OCI-LY1 (cell line): Measurements from ENCODE around the gene DDI2.
A peak's percentile ranks its signal among the peaks of the same experiment; 100 is the strongest.

Experiments
- H2AFZ ChIP-seq: fragments of 200-600 bp; sonication (generic), shearing (Covaris generic); 2 replicates; pipeline ENCODE4 v1.6.0; 2014; ENCODE audit warnings: antibody characterized with exemption, mild to moderate bottlenecking, low read length
- H3F3A ChIP-seq: fragments of 200-600 bp; sonication (generic), shearing (Covaris generic); 2 replicates; pipeline ENCODE4 v1.6.0; 2014; ENCODE audit warnings: mild to moderate bottlenecking, antibody characterized with exemption, low read length, moderate library complexity; ENCODE audit not compliant: insufficient read depth
- H3K27ac ChIP-seq: fragments of 200-600 bp; sonication (generic); 2 replicates; pipeline ENCODE4 v1.5.1; 2014; ENCODE audit warnings: low read length, mixed run types, mild to moderate bottlenecking, low read depth; ENCODE audit not compliant: poor library complexity, severe bottlenecking
- H3K27me3 ChIP-seq: fragments of 200-600 bp; sonication (generic); 2 replicates; pipeline ENCODE4 v1.6.0; 2014; ENCODE audit warnings: antibody characterized with exemption, mild to moderate bottlenecking, low read length, moderate library complexity; ENCODE audit not compliant: insufficient read depth
- H3K36me3 ChIP-seq: fragments of 200-600 bp; sonication (generic); 2 replicates; pipeline ENCODE4 v1.6.1; 2014; ENCODE audit warnings: mild to moderate bottlenecking, antibody characterized with exemption, low read length, moderate library complexity, mixed read lengths; ENCODE audit not compliant: insufficient read depth
- H3K4me1 ChIP-seq: fragments of 200-600 bp; sonication (generic); 2 replicates; pipeline ENCODE4 v1.5.1; 2014; ENCODE audit warnings: mild to moderate bottlenecking, low read length, moderate library complexity; ENCODE audit not compliant: insufficient read depth, severe bottlenecking
- H3K4me2 ChIP-seq: fragments of 200-600 bp; sonication (generic), shearing (Covaris generic); 2 replicates; pipeline ENCODE4 v1.6.1; 2014; ENCODE audit warnings: low read length
- H3K4me3 ChIP-seq: fragments of 200-600 bp; sonication (generic); 2 replicates; pipeline ENCODE4 v1.5.1; 2014; ENCODE audit warnings: low read length, low read depth, mild to moderate bottlenecking, mixed read lengths; ENCODE audit not compliant: poor library complexity, severe bottlenecking
- H3K79me2 ChIP-seq: fragments of 200-600 bp; shearing (Covaris generic); 2 replicates; pipeline ENCODE4 v1.6.1; 2016; ENCODE audit warnings: mixed run types, low read length, mixed read lengths; ENCODE audit not compliant: insufficient read depth
- H3K9ac ChIP-seq: fragments of 200-600 bp; sonication (generic), shearing (Covaris generic); 2 replicates; pipeline ENCODE4 v1.6.1; 2014; ENCODE audit warnings: mild to moderate bottlenecking, low read length, mixed read lengths
- H3K9me2 ChIP-seq: fragments of 200-600 bp; sonication (generic), shearing (Covaris generic); 2 replicates; pipeline ENCODE4 v1.6.1; 2014; ENCODE audit warnings: low read depth, mild to moderate bottlenecking, low read length, mixed read lengths
- H3K9me3 ChIP-seq: fragments of 200-600 bp; shearing (Covaris generic); 2 replicates; pipeline ENCODE4 v1.6.1; 2014; ENCODE audit warnings: low read length, mixed read lengths
- H4K20me1 ChIP-seq: fragments of 200-600 bp; sonication (generic), shearing (Covaris generic); 2 replicates; pipeline ENCODE4 v1.6.0; 2016; ENCODE audit warnings: mild to moderate bottlenecking, low read length; ENCODE audit not compliant: insufficient read depth
- CTCF ChIP-seq: fragments of 200-600 bp; sonication (generic), shearing (Covaris generic); IDR thresholded peaks from 2 replicates; pipeline ENCODE4 v1.5.1; 2017; ENCODE audit warnings: mild to moderate bottlenecking, antibody characterized with exemption, low read length, moderate library complexity, mixed read lengths
- EZH2 ChIP-seq: fragments of 200-600 bp; sonication (generic), shearing (Covaris generic); IDR thresholded peaks from 2 replicates; pipeline ENCODE4 v1.8.0; 2017; ENCODE audit warnings: borderline replicate concordance, mixed run types, mild to moderate bottlenecking, antibody characterized with exemption, low read length, moderate library complexity, mixed read lengths

DDI2 gene

GRCh38 chr1:15575549-15576150, 41.6 kb upstream of the DDI2 start:
- H3K9me2 ChIP-seq, result no peaks in the 10 kb centered on the region
- peaks cover 4% of the 10 kb centered on the region; the same call in 1 of the 2 replicates for H3K36me3 ChIP-seq
- no peak for TF ChIP-seq EZH2
- no peak for TF ChIP-seq CTCF
- H3K4me2 ChIP-seq, result no peak overlapping the region
- no peaks in the 10 kb centered on the region for H3K27me3 ChIP-seq
- H3K9me3 ChIP-seq, result no peaks in the 10 kb centered on the region
- no peaks in the 10 kb centered on the region for H4K20me1 ChIP-seq
- H3K27ac ChIP-seq, result no peak overlapping the region
- peaks cover 37% of the 10 kb centered on the region for H3K4me1 ChIP-seq
- H3K79me2 ChIP-seq, result no peaks in the 10 kb centered on the region
- peaks cover 9% of the 10 kb centered on the region; the same call in 1 of the 2 replicates for H3F3A ChIP-seq
- H3K9ac ChIP-seq, result no peak overlapping the region
- no peak overlapping the region for H2AFZ ChIP-seq
- no peak overlapping the region for H3K4me3 ChIP-seq

- H4K20me1 ChIP-seq, result no peaks in the 10 kb centered on the region
- no peak overlapping the region for H2AFZ ChIP-seq
- H3K79me2 ChIP-seq, result no peaks in the 10 kb centered on the region
- H3K4me1 ChIP-seq, result peaks cover 19% of the 10 kb centered on the region
- no peaks in the 10 kb centered on the region for H3K36me3 ChIP-seq
- no peaks in the 10 kb centered on the region for H3F3A ChIP-seq
- no peaks in the 10 kb centered on the region for H3K27me3 ChIP-seq
- TF ChIP-seq EZH2 (no peak), CTCF (no peak)
- H3K27ac ChIP-seq, result no peak overlapping the region
- H3K4me3 ChIP-seq, result no peak overlapping the region
- H3K4me2 ChIP-seq, result no peak overlapping the region
- no peaks in the 10 kb centered on the region for H3K9me3 ChIP-seq
- no peaks in the 10 kb centered on the region for H3K9me2 ChIP-seq
- H3K9ac ChIP-seq, result no peak overlapping the region
Measured at GRCh38 chr1:15577691-15578090, 39.6 kb upstream of the DDI2 start.

GRCh38 chr1:15578921-15579682, 38.2 kb upstream of the DDI2 start:
- no peak for TF ChIP-seq EZH2
- no peak for TF ChIP-seq CTCF
- Histone ChIP-seq H2AFZ (peak overlapping the region; percentile 84), H3K27ac (peak overlapping the region; percentile 52), H3K4me3 (no peak overlapping the region), H3K4me1 (peaks cover 19% of the 10 kb centered on the region), H3K36me3 (no peaks in the 10 kb centered on the region), H3K9ac (peak overlapping the region; percentile 28; the same call in 1 of the 2 replicates), H4K20me1 (no peaks in the 10 kb centered on the region), H3F3A (no peaks in the 10 kb centered on the region), H3K27me3 (no peaks in the 10 kb centered on the region), H3K79me2 (no peaks in the 10 kb centered on the region), H3K9me2 (no peaks in the 10 kb centered on the region), H3K9me3 (no peaks in the 10 kb centered on the region), H3K4me2 (peak overlapping the region; percentile 39; the same call in 1 of the 2 replicates)
